PC-9 (cell line): ENCODE data around the gene ARHGEF28. TPM values are rescaled to one million over a fixed set of nuclear protein-coding genes. Genes with fewer than 3 reads are reported as not detected.

ENCODE experiments used
- BruUV-seq: library from RNA; stranded (reverse); fragments of 400-500 nt; replicated peaks from 2 replicates; lab custom pipeline; 2021; lab: Mats Ljungman, UMichigan
- CTCF ChIA-PET: fragments of 300-600 bp; sonication (Branson Sonifier 250); formaldehyde crosslinking; loops from one replicate; lab custom pipeline; 2022; ENCODE audit warnings: antibody characterized with exemption; lab: Charles Lee
- POLR2A ChIA-PET: fragments of 300-600 bp; sonication (Branson Sonifier 250); formaldehyde crosslinking; loops from one replicate; lab custom pipeline; 2022; ENCODE audit warnings: antibody characterized with exemption; ENCODE audit not compliant: unreplicated experiment; lab: Charles Lee
- DNase-seq, 2 experiments: peaks; one replicate each; pipeline versions ENCODE4 v3.0.0 to v3.0.0-alpha.2; 2015 to 2022; ENCODE audit warnings: mixed read lengths in 1 of 2
- H2AFZ ChIP-seq: fragments of 200-600 bp; sonication (generic); 2 replicates; pipeline ENCODE4 v1.8.1; 2017; ENCODE audit warnings: antibody characterized with exemption
- H3F3A ChIP-seq: fragments of 200-600 bp; sonication (generic); 2 replicates; pipeline ENCODE4 v1.8.1; 2017; ENCODE audit warnings: antibody characterized with exemption, mild to moderate bottlenecking, low read depth; ENCODE audit not compliant: insufficient read depth
- H3K27ac ChIP-seq: fragments of 200-600 bp; sonication (generic); 2 replicates; pipeline ENCODE4 v1.6.1; 2016; ENCODE audit warnings: mixed run types
- H3K27me3 ChIP-seq: fragments of 200-600 bp; sonication (generic); 2 replicates; pipeline ENCODE4 v1.6.1; 2016; ENCODE audit warnings: low read depth, mixed run types; ENCODE audit not compliant: insufficient read depth
- H3K36me3 ChIP-seq: fragments of 200-600 bp; sonication (generic); 2 replicates; pipeline ENCODE4 v1.6.1; 2016; ENCODE audit warnings: low read depth, mixed run types
- H3K4me1 ChIP-seq: fragments of 200-600 bp; sonication (generic); replicated peaks from 2 replicates; pipeline ENCODE4 v1.6.1; 2016; ENCODE audit warnings: mixed run types; ENCODE audit not compliant: insufficient read depth
- H3K4me2 ChIP-seq: fragments of 200-600 bp; sonication (generic); 2 replicates; pipeline ENCODE4 v1.6.1; 2017; ENCODE audit warnings: mixed run types
- H3K4me3 ChIP-seq: fragments of 200-600 bp; sonication (generic); 2 replicates; pipeline ENCODE4 v1.6.1; 2016; ENCODE audit warnings: mixed run types
- H3K79me2 ChIP-seq: fragments of 200-600 bp; sonication (generic); 2 replicates; pipeline ENCODE4 v1.6.1; 2017; ENCODE audit warnings: low read depth, mixed run types
- H3K9me2 ChIP-seq: fragments of 200-600 bp; sonication (generic); 2 replicates; pipeline ENCODE4 v1.8.1; 2017; ENCODE audit warnings: mild to moderate bottlenecking; ENCODE audit not compliant: insufficient read depth
- H3K9me3 ChIP-seq: fragments of 200-600 bp; sonication (generic); 2 replicates; pipeline ENCODE4 v1.8.1; 2016; ENCODE audit warnings: low read depth; ENCODE audit not compliant: insufficient read depth
- H4K20me1 ChIP-seq: fragments of 200-600 bp; sonication (generic); 2 replicates; pipeline ENCODE4 v1.8.1; 2017; ENCODE audit not compliant: insufficient read depth
- CTCF ChIP-seq: fragments of 200-600 bp; sonication (generic); conservative IDR thresholded peaks from 2 replicates; pipeline ENCODE4 v1.6.1; 2017; ENCODE audit warnings: mixed run types, antibody characterized with exemption, mild to moderate bottlenecking, moderate library complexity
- EZH2 ChIP-seq: fragments of 200-600 bp; sonication (generic); IDR thresholded peaks from 2 replicates; pipeline ENCODE4 v1.8.0; 2017; ENCODE audit warnings: antibody characterized with exemption, low read depth
- intact Hi-C: fragments of 100-400 bp; cut with micrococcal nuclease; formaldehyde crosslinking; loops from one replicate; pipeline ENCODE4 v1.10.0; 2022; ENCODE audit not compliant: unreplicated experiment
- total RNA-seq: library from RNA; stranded (reverse); gene quantifications from 2 replicates; pipeline ENCODE4 v1.2.3, GENCODE V29; 2021

The ARHGEF28 gene
- total RNA-seq, 1 experiment from 2014 or later, result 77.5 TPM

GRCh38 chr5:73962801-73963425, 336.9 kb downstream of the ARHGEF28 start:
- no peaks in the 10 kb centered on the region for H3K9me3 ChIP-seq
- TF ChIP-seq CTCF, result no peak
- no peak for TF ChIP-seq EZH2
- H2AFZ ChIP-seq, result no peak overlapping the region
- no peaks in the 10 kb centered on the region for H3K27me3 ChIP-seq
- no peak overlapping the region for H3K4me3 ChIP-seq
- H3K4me2 ChIP-seq, result no peak overlapping the region
- ChIA-PET POLR2A (interaction anchor here (0.5 to 0.6 kb wide), 2 partner anchors 25 to 1374 kb away, joined by 4 to 15 read pairs; partner anchors contain the start of gene HMGCR), CTCF (interaction anchor here (0.9 kb wide), 1 partner anchor 25 kb away, joined by 3 read pairs; no protein-coding TSS in a partner anchor)
- intact Hi-C loops, result loop anchor here (1.0 kb wide), 2 partner anchors 25 to 353 kb away; no protein-coding TSS in a partner anchor
- H3K79me2 ChIP-seq, result no peaks in the 10 kb centered on the region
- H3K4me1 ChIP-seq, result peaks cover 6% of the 10 kb centered on the region
- H4K20me1 ChIP-seq, result no peaks in the 10 kb centered on the region
- no peaks in the 10 kb centered on the region for H3K9me2 ChIP-seq
- peak overlapping the region; percentile 62 for H3K27ac ChIP-seq
- H3F3A ChIP-seq, result no peaks in the 10 kb centered on the region
- BruUV-seq, result no TSS peak
- H3K36me3 ChIP-seq, result no peaks in the 10 kb centered on the region
- peak; percentile 62 to 89 for DNase-seq

- no peaks in the 10 kb centered on the region for H3F3A ChIP-seq
- H3K9me3 ChIP-seq, result no peaks in the 10 kb centered on the region
- H3K4me1 ChIP-seq, result peaks cover 6% of the 10 kb centered on the region
- no peaks in the 10 kb centered on the region for H3K9me2 ChIP-seq
- no peaks in the 10 kb centered on the region for H3K79me2 ChIP-seq
- no peaks in the 10 kb centered on the region for H3K36me3 ChIP-seq
- no peak for DNase-seq
- H3K27ac ChIP-seq, result no peak overlapping the region
- no peak overlapping the region for H2AFZ ChIP-seq
- CTCF ChIA-PET, result no interaction called here
- POLR2A ChIA-PET, result no interaction called here
- H3K4me2 ChIP-seq, result no peak overlapping the region
- no peak overlapping the region for H3K4me3 ChIP-seq
- no TSS peak for BruUV-seq
- TF ChIP-seq CTCF, result no peak
- TF ChIP-seq EZH2, result no peak
- no peaks in the 10 kb centered on the region for H4K20me1 ChIP-seq
- no peaks in the 10 kb centered on the region for H3K27me3 ChIP-seq
- intact Hi-C loops, result no loop called here
Measured at GRCh38 chr5:73964352-73964865, 338.4 kb downstream of the ARHGEF28 start.

GRCh38 chr5:73966451-73966850, 340.5 kb downstream of the ARHGEF28 start:
- H2AFZ ChIP-seq, result no peak overlapping the region
- no peak overlapping the region for H3K4me2 ChIP-seq
- ChIA-PET CTCF (no interaction called here), POLR2A (interaction anchor here (0.6 kb wide), 1 partner anchor 602 kb away, joined by 6 read pairs; no protein-coding TSS in a partner anchor)
- H3K4me1 ChIP-seq, result peaks cover 6% of the 10 kb centered on the region
- no peaks in the 10 kb centered on the region for H3K36me3 ChIP-seq
- H3F3A ChIP-seq, result no peaks in the 10 kb centered on the region
- H3K27me3 ChIP-seq, result no peaks in the 10 kb centered on the region
- DNase-seq, result peak in 1 of 2 experiments; percentile 43
- no peaks in the 10 kb centered on the region for H4K20me1 ChIP-seq
- intact Hi-C loops, result no loop called here
- no TSS peak for BruUV-seq
- H3K79me2 ChIP-seq, result no peaks in the 10 kb centered on the region
- H3K4me3 ChIP-seq, result no peak overlapping the region
- H3K27ac ChIP-seq, result no peak overlapping the region
- TF ChIP-seq EZH2 (no peak), CTCF (no peak)
- H3K9me2 ChIP-seq, result no peaks in the 10 kb centered on the region
- no peaks in the 10 kb centered on the region for H3K9me3 ChIP-seq
